ENCODE measurements around the gene MAP3K20.

Gene MAP3K20

GRCh38 chr2:173075781-173076580 lies at the start of gene MAP3K20:
TSS of gene MAP3K20 (plus strand) at chr2:173075846. CDS start at chr2:173091032, 15,186 bp downstream.
- Histone ChIP-seq H3K4me3 (ENCODE audit: low read length in 2 of 2) (peak within 1 kb of the TSS; percentile 84 to 89), H3K9ac (ENCODE audit: low read length in 2 of 2) (peak within 1 kb of the TSS; percentile 86 to 98), H3K27ac (ENCODE audit: low read length) (peak within 1 kb of the TSS; percentile 88), H3K9me3 (ENCODE audit: control insufficient read depth in 2 of 2, low read length in 2 of 2) (no peaks in the 10 kb centered on the region), H3K4me1 (ENCODE audit: control insufficient read depth, insufficient read depth, low read length) (peaks cover 7% of the 10 kb centered on the region), H3K36me3 (ENCODE audit: control insufficient read depth in 2 of 2, insufficient read depth in 2 of 2, low read length in 2 of 2) (no peaks in the 10 kb centered on the region), H3K27me3 (ENCODE audit: control insufficient read depth in 1 of 2, insufficient read depth in 2 of 2, low read length in 2 of 2) (no peaks in the 10 kb centered on the region)

GRCh38 chr2:173026479-173026878 lies 49.2 kb upstream of the MAP3K20 start:
- H3K4me3 ChIP-seq (ENCODE audit: low read length in 2 of 2): no peak overlapping the region
- H3K4me1 ChIP-seq (ENCODE audit: control insufficient read depth, insufficient read depth, low read length): peaks cover 15% of the 10 kb centered on the region
- H3K36me3 ChIP-seq (ENCODE audit: control insufficient read depth in 2 of 2, insufficient read depth in 2 of 2, low read length in 2 of 2): no peaks in the 10 kb centered on the region
- no peak overlapping the region for H3K27ac ChIP-seq (ENCODE audit: low read length)
- peaks cover 0 to 2% of the 10 kb centered on the region in 2 donors for H3K27me3 ChIP-seq (ENCODE audit: control insufficient read depth in 1 of 2, insufficient read depth in 2 of 2, low read length in 2 of 2)
- no peak overlapping the region for H3K9ac ChIP-seq (ENCODE audit: low read length in 2 of 2)
- H3K9me3 ChIP-seq (ENCODE audit: control insufficient read depth in 2 of 2, low read length in 2 of 2): no peaks in the 10 kb centered on the region

DNA sequence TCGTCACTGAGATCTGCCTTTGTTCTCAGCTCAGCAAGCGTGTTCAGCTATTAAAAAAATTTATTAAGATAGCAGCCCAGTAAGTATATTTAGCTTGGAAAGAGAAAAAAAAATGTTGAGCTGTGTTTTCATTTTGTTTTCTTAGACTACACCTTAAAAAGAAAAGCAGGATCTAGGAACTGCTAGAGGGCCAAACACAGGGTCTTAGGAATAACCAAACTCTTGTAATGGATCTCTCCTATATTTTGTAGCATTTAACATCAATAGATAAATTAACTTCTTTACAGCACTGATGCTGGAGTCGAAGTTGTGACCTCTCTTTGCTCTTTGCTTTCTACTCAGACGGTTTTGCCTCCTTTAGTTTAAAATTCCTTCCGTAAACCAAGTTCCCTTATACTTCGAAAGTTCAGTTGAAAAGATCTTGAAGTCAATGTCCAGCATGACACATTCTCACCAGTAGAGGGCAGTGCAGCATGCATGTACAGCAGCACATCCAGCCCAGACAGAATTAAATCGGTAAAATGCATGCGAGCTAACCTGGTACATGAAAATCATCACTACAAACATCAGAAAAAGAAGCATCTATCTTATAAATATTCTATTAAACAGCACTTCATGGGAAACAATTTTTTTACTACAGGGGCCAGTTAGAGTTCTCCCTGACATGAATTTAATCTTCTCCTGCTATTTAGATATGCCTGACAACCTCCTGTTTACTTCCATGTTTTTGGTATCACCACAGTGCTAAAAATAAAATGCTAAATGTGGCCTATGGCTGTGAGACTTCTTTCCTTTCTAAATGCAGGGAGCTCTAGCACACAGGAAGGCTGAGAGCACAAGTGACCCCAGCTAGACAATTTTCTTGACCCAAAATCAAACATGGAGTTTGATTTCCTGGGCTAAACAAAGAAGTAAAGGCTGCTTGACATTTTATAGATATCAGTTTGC lies 48.2 kb upstream of the MAP3K20 start:
- Histone ChIP-seq H3K9ac (ENCODE audit: low read length in 2 of 2) (peak overlapping the region; percentile 16 to 43), H3K4me3 (ENCODE audit: low read length in 2 of 2) (peak overlapping the region in 1 of 2 donors; percentile 30), H3K27ac (ENCODE audit: low read length) (peak overlapping the region; percentile 72), H3K27me3 (ENCODE audit: control insufficient read depth in 1 of 2, insufficient read depth in 2 of 2, low read length in 2 of 2) (no peaks in the 10 kb centered on the region), H3K4me1 (ENCODE audit: control insufficient read depth, insufficient read depth, low read length) (peaks cover 15% of the 10 kb centered on the region), H3K36me3 (ENCODE audit: control insufficient read depth in 2 of 2, insufficient read depth in 2 of 2, low read length in 2 of 2) (no peaks in the 10 kb centered on the region), H3K9me3 (ENCODE audit: control insufficient read depth in 2 of 2, low read length in 2 of 2) (no peaks in the 10 kb centered on the region)

- Histone ChIP-seq H3K36me3 (ENCODE audit: control insufficient read depth in 2 of 2, insufficient read depth in 2 of 2, low read length in 2 of 2) (no peaks in the 10 kb centered on the region), H3K4me3 (ENCODE audit: low read length in 2 of 2) (peak overlapping the region in 1 of 2 donors; percentile 9), H3K27ac (ENCODE audit: low read length) (peak overlapping the region; percentile 72), H3K9me3 (ENCODE audit: control insufficient read depth in 2 of 2, low read length in 2 of 2) (no peaks in the 10 kb centered on the region), H3K4me1 (ENCODE audit: control insufficient read depth, insufficient read depth, low read length) (peaks cover 15% of the 10 kb centered on the region), H3K27me3 (ENCODE audit: control insufficient read depth in 1 of 2, insufficient read depth in 2 of 2, low read length in 2 of 2) (no peaks in the 10 kb centered on the region), H3K9ac (ENCODE audit: low read length in 2 of 2) (peak overlapping the region in 1 of 2 donors; percentile 16)
These were observed 47.5 kb upstream of the MAP3K20 start for GRCh38 chr2:173028141-173028540.

GRCh38 chr2:173028671-173029070 lies 47.0 kb upstream of the MAP3K20 start:
- H3K27me3 ChIP-seq (ENCODE audit: control insufficient read depth in 1 of 2, insufficient read depth in 2 of 2, low read length in 2 of 2): no peaks in the 10 kb centered on the region
- H3K36me3 ChIP-seq (ENCODE audit: control insufficient read depth in 2 of 2, insufficient read depth in 2 of 2, low read length in 2 of 2): no peaks in the 10 kb centered on the region
- peak overlapping the region; percentile 7 for H3K27ac ChIP-seq (ENCODE audit: low read length)
- no peak overlapping the region for H3K4me3 ChIP-seq (ENCODE audit: low read length in 2 of 2)
- H3K4me1 ChIP-seq (ENCODE audit: control insufficient read depth, insufficient read depth, low read length): peaks cover 15% of the 10 kb centered on the region
- no peak overlapping the region for H3K9ac ChIP-seq (ENCODE audit: low read length in 2 of 2)
- no peaks in the 10 kb centered on the region for H3K9me3 ChIP-seq (ENCODE audit: control insufficient read depth in 2 of 2, low read length in 2 of 2)

DNA sequence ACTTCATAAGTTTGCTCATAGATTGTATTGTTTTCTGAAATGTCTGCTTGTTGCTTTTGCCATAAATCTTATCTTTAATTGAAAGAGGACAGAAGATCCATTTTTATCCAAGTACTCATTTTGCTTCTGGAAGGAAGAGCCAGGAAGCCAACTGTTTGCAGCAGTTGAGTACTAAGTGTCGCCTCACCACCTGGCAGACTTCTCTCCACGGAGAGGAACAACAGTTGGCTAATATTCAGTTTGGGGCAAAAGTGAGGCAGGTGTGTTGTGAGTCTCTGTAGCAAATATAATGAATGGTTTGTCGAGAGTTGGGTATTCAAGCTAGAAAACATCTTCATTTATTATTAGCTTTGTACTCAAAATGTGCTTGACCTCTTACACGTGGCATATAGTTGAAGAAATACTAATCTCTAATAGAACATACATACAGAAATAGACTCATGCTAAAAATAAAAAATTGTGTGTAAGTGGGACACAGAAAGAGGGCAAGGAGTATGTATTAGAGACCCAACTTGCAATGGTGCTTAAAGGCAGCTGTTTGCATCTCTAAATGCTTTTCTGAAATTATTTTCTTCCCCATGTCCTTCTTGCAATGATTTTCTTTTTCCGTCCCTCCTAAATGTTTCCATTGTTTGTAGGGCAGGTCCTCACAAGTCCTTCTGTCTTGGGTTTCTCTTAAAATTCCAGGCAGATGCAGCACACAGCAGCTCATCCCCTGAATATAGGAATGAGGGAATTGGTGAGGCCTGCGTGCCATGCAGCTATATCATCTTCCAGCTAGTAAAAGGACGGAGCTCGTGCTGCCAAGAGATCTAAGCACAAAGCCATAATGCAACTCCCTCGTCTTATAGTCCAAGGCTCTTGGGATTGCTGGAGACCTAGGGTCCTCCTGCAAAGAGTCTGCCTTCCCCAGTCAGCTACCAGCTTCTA lies 44.8 kb upstream of the MAP3K20 start:
- Histone ChIP-seq H3K36me3 (ENCODE audit: control insufficient read depth in 2 of 2, insufficient read depth in 2 of 2, low read length in 2 of 2) (no peaks in the 10 kb centered on the region), H3K27ac (ENCODE audit: low read length) (no peak overlapping the region), H3K9ac (ENCODE audit: low read length in 2 of 2) (no peak overlapping the region), H3K9me3 (ENCODE audit: control insufficient read depth in 2 of 2, low read length in 2 of 2) (no peaks in the 10 kb centered on the region), H3K27me3 (ENCODE audit: control insufficient read depth in 1 of 2, insufficient read depth in 2 of 2, low read length in 2 of 2) (no peaks in the 10 kb centered on the region), H3K4me3 (ENCODE audit: low read length in 2 of 2) (no peak overlapping the region), H3K4me1 (ENCODE audit: control insufficient read depth, insufficient read depth, low read length) (peaks cover 15% of the 10 kb centered on the region)

- Histone ChIP-seq H3K4me3 (ENCODE audit: low read length in 2 of 2) (no peak overlapping the region), H3K4me1 (ENCODE audit: control insufficient read depth, insufficient read depth, low read length) (peaks cover 10% of the 10 kb centered on the region), H3K9me3 (ENCODE audit: control insufficient read depth in 2 of 2, low read length in 2 of 2) (no peaks in the 10 kb centered on the region), H3K27ac (ENCODE audit: low read length) (no peak overlapping the region), H3K27me3 (ENCODE audit: control insufficient read depth in 1 of 2, insufficient read depth in 2 of 2, low read length in 2 of 2) (no peaks in the 10 kb centered on the region), H3K36me3 (ENCODE audit: control insufficient read depth in 2 of 2, insufficient read depth in 2 of 2, low read length in 2 of 2) (no peaks in the 10 kb centered on the region), H3K9ac (ENCODE audit: low read length in 2 of 2) (no peak overlapping the region)
These were observed 43.6 kb upstream of the MAP3K20 start for GRCh38 chr2:173032032-173032431.

DNA sequence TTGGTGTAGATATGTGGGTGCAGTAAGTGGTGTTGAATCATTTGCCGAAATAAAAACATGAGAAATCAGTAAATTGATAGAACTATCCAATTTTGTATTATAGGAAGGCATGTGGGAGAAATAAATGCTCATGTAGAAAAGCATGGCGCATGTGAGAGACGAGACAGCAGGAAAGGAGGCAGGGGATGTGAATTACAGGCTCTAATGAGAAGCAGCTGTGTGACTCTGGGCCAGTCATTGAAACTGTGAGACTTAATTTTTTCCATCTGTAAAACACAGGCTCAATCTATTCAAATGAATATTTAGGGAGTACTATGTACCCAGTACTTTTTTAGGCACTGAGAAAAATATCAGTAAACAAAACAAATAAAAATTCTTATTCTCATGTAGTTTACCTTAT lies 42.6 kb upstream of the MAP3K20 start:
- Histone ChIP-seq H3K9ac (ENCODE audit: low read length in 2 of 2) (no peak overlapping the region), H3K27me3 (ENCODE audit: control insufficient read depth in 1 of 2, insufficient read depth in 2 of 2, low read length in 2 of 2) (no peaks in the 10 kb centered on the region), H3K4me3 (ENCODE audit: low read length in 2 of 2) (no peak overlapping the region), H3K27ac (ENCODE audit: low read length) (no peak overlapping the region), H3K4me1 (ENCODE audit: control insufficient read depth, insufficient read depth, low read length) (peaks cover 7% of the 10 kb centered on the region), H3K9me3 (ENCODE audit: control insufficient read depth in 2 of 2, low read length in 2 of 2) (no peaks in the 10 kb centered on the region), H3K36me3 (ENCODE audit: control insufficient read depth in 2 of 2, insufficient read depth in 2 of 2, low read length in 2 of 2) (no peaks in the 10 kb centered on the region)

DNA sequence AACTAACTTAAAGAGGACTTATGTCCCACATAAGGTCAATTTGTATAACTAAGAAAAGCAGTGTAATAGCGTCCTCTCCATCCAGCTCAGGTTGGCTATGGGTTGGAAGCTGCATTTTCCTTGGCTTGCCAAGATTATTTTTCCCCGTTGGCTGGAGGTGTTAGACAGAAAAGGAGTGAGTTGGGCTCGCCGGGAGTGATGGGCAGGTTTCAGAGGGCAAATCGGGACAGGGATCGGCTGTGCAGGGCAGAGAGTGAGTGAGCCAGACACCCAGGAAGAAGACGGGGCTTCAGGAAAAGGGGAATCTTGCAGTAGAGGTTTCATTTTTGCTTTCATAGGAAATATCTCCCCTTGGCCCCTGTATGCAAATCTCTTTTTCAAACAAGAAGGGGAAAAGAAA lies 41.5 kb upstream of the MAP3K20 start:
- Histone ChIP-seq H3K36me3 (ENCODE audit: control insufficient read depth in 2 of 2, insufficient read depth in 2 of 2, low read length in 2 of 2) (no peaks in the 10 kb centered on the region), H3K9me3 (ENCODE audit: control insufficient read depth in 2 of 2, low read length in 2 of 2) (no peaks in the 10 kb centered on the region), H3K27me3 (ENCODE audit: control insufficient read depth in 1 of 2, insufficient read depth in 2 of 2, low read length in 2 of 2) (no peaks in the 10 kb centered on the region), H3K4me3 (ENCODE audit: low read length in 2 of 2) (no peak overlapping the region), H3K4me1 (ENCODE audit: control insufficient read depth, insufficient read depth, low read length) (peaks cover 2% of the 10 kb centered on the region), H3K27ac (ENCODE audit: low read length) (no peak overlapping the region), H3K9ac (ENCODE audit: low read length in 2 of 2) (no peak overlapping the region)

Data from stomach smooth muscle (tissue), 2 donors.